HCT116 (cell line): ENCODE measurements around the gene ANHX. TPM values are rescaled to one million over a fixed set of nuclear protein-coding genes. Genes with fewer than 3 reads are reported as not detected.

ENCODE experiments used
- ATAC-seq: fragments of 200-7000 bp; cut with Tn5 transposase; 2 replicates; pipeline ENCODE4 v1.9.1; 2020; ENCODE audit warnings: mild to moderate bottlenecking, moderate library complexity
- BruUV-seq: library from RNA; stranded (reverse); fragments of 400-500 nt; replicated peaks from 2 replicates; lab custom pipeline; 2021; lab: Mats Ljungman, UMichigan
- CTCF ChIA-PET: fragments of 300-600 bp; sonication (Branson Sonifier 250); formaldehyde crosslinking; loops from one replicate; lab custom pipeline; 2021; ENCODE audit warnings: antibody characterized with exemption; lab: Charles Lee
- POLR2A ChIA-PET: fragments of 300-600, 350-600 bp; sonication (Branson Sonifier 250); formaldehyde crosslinking; loops from one replicate; lab custom pipeline; 2021; ENCODE audit warnings: antibody characterized with exemption; lab: Charles Lee
- RAD21 ChIA-PET, 2 experiments: fragments of 300-600 bp; sonication (Branson Sonifier 250); formaldehyde crosslinking; loops; one replicate each; lab custom pipeline; 2023; ENCODE audit warnings: low total read pairs in 2 of 2; ENCODE audit not compliant: uncharacterized antibody in 2 of 2, unreplicated experiment in 2 of 2, low non-redundant PET in 1 of 2; lab: Charles Lee
- DNase-seq: peaks from one replicate; pipeline ENCODE4 v3.0.0-alpha.2; 2010; ENCODE audit warnings: low read depth, low spot score
- H2AFZ ChIP-seq: fragments of 200-600 bp; shearing (Covaris generic), sonication (generic); 2 replicates; pipeline ENCODE4 v1.6.1; 2017; ENCODE audit warnings: low read depth, mixed run types, mixed read lengths, antibody characterized with exemption, low read length; ENCODE audit not compliant: poor library complexity, severe bottlenecking
- H3K27ac ChIP-seq: 2 replicates; pipeline ENCODE4 v1.5.1; 2012; ENCODE audit warnings: low read depth, low read length
- H3K27me3 ChIP-seq: fragments of 200-600 bp; sonication (generic); 2 replicates; pipeline ENCODE4 v1.6.1; 2016; ENCODE audit warnings: mixed run types, low read length, mixed read lengths; ENCODE audit not compliant: insufficient read depth
- H3K36me3 ChIP-seq, 2 experiments: fragments of 200-500 bp in 1 of 2; fragments of 200-600 bp in 1 of 2; sonication (Bioruptor generic) in 1 of 2; sonication (generic) in 1 of 2; 2 replicates each; pipeline versions ENCODE4 v1.5.1 to v1.6.1; 2014 to 2016; ENCODE audit warnings: low read length in 2 of 2, inconsistent platforms in 1 of 2, mixed read lengths in 1 of 2, mixed run types in 1 of 2; ENCODE audit not compliant: insufficient read depth in 2 of 2, control insufficient read depth in 1 of 2
- H3K4me1 ChIP-seq, 2 experiments: fragments of 200-600 bp in 1 of 2; sonication (generic) in 1 of 2; 2 replicates each; pipeline versions ENCODE4 v1.5.1 to v1.6.1; 2012 to 2017; ENCODE audit warnings: low read length in 2 of 2, inconsistent platforms in 1 of 2, mild to moderate bottlenecking in 1 of 2, mixed read lengths in 1 of 2, mixed run types in 1 of 2, moderate library complexity in 1 of 2; ENCODE audit not compliant: insufficient read depth in 2 of 2, control insufficient read depth in 1 of 2
- H3K4me2 ChIP-seq: fragments of 200-600 bp; sonication (generic); 2 replicates; pipeline ENCODE4 v1.6.1; 2017; ENCODE audit warnings: mixed run types, low read length, mixed read lengths
- H3K4me3 ChIP-seq, 2 experiments: fragments of 200-600 bp in 1 of 2; sonication (generic) in 1 of 2; replicated peaks in 1 of 2; 2 replicates each; pipeline ENCODE4 v1.5.1; 2011 to 2016; ENCODE audit warnings: low read length in 2 of 2, control low read depth in 1 of 2, low read depth in 1 of 2, mild to moderate bottlenecking in 1 of 2, mixed read lengths in 1 of 2, mixed run types in 1 of 2
- H3K79me2 ChIP-seq: fragments of 200-600 bp; sonication (generic); 2 replicates; pipeline ENCODE4 v1.6.1; 2017; ENCODE audit warnings: mild to moderate bottlenecking, mixed run types, low read length, moderate library complexity, mixed read lengths; ENCODE audit not compliant: insufficient read depth
- H3K9ac ChIP-seq: fragments of 200-600 bp; sonication (generic); 2 replicates; pipeline ENCODE4 v1.6.1; 2016; ENCODE audit warnings: low read length, mixed read lengths
- H3K9me2 ChIP-seq: fragments of 200-600 bp; sonication (generic), shearing (Covaris generic); 2 replicates; pipeline ENCODE4 v1.6.1; 2017; ENCODE audit warnings: mixed run types, mild to moderate bottlenecking, moderate library complexity; ENCODE audit not compliant: insufficient read depth
- H3K9me3 ChIP-seq, 2 experiments: fragments of 200-500 bp in 1 of 2; fragments of 200-600 bp in 1 of 2; sonication (Bioruptor generic) in 1 of 2; sonication (generic) in 1 of 2; 2 replicates each; pipeline ENCODE4 v1.6.1; 2014 to 2017; ENCODE audit warnings: low read length in 2 of 2, mixed read lengths in 2 of 2, inconsistent platforms in 1 of 2, low read depth in 1 of 2, mild to moderate bottlenecking in 1 of 2, mixed run types in 1 of 2, moderate library complexity in 1 of 2; ENCODE audit not compliant: control insufficient read depth in 1 of 2, insufficient read depth in 1 of 2
- H4K20me1 ChIP-seq: fragments of 200-600 bp; sonication (generic), shearing (Covaris generic); 2 replicates; pipeline ENCODE4 v1.6.1; 2017; ENCODE audit warnings: mixed run types, mild to moderate bottlenecking, moderate library complexity; ENCODE audit not compliant: insufficient read depth
- FOSL1 ChIP-seq: IDR thresholded peaks from 2 replicates; pipeline ENCODE4 v1.6.1; 2012; ENCODE audit warnings: low read depth
- POLR2A ChIP-seq: IDR thresholded peaks from 2 replicates; pipeline ENCODE4 v1.7.0; 2011; ENCODE audit warnings: borderline replicate concordance; ENCODE audit not compliant: insufficient read depth, insufficient read length; ENCODE audit errors: extremely low read depth
- RAD21 ChIP-seq: IDR thresholded peaks from 2 replicates; pipeline ENCODE4 v1.6.1; 2012; ENCODE audit warnings: low read depth, mild to moderate bottlenecking
- SIN3A ChIP-seq: IDR thresholded peaks from 2 replicates; pipeline ENCODE4 v1.6.1; 2012; ENCODE audit warnings: low read depth
- SP1 ChIP-seq: IDR thresholded peaks from 2 replicates; pipeline ENCODE4 v1.6.1; 2012; ENCODE audit warnings: low read depth
- intact Hi-C: fragments of 100-400 bp; cut with micrococcal nuclease; formaldehyde crosslinking; loops from 2 replicates; pipeline ENCODE4 v1.10.0; 2022
- total RNA-seq: library from RNA; stranded (reverse); gene quantifications from one replicate; pipeline ENCODE4 v1.2.1, GENCODE V29; 2021; ENCODE audit not compliant: unreplicated experiment
- TF ChIP-seq, protein P1 (sequence below): IDR thresholded peaks from 2 replicates; pipeline ENCODE4 v1.6.1; 2012; ENCODE audit warnings: low read depth

Gene ANHX
- total RNA-seq, 1 experiment from 2014 or later, result not detected

- CTCF ChIA-PET, result no interaction called here
- H3K4me1 ChIP-seq, result no peaks in the 10 kb centered on the region
- BruUV-seq, result no TSS peak
- H4K20me1 ChIP-seq, result no peaks in the 10 kb centered on the region
- H3K9ac ChIP-seq, result no peak overlapping the region
- H3K9me2 ChIP-seq, result no peaks in the 10 kb centered on the region
- no peak for DNase-seq
- no peak overlapping the region for H3K27ac ChIP-seq
- H2AFZ ChIP-seq, result no peak overlapping the region
- RAD21 ChIA-PET, result no interaction called here
- no peaks in the 10 kb centered on the region for H3K27me3 ChIP-seq
- intact Hi-C loops, result no loop called here
- H3K79me2 ChIP-seq, result no peaks in the 10 kb centered on the region
- no peak overlapping the region for H3K4me3 ChIP-seq
- peaks cover 0 to 3% of the 10 kb centered on the region in 2 experiments; a peak in 2 of 4 replicates for H3K9me3 ChIP-seq
- H3K36me3 ChIP-seq, result no peaks in the 10 kb centered on the region
- no peak for ATAC-seq
- H3K4me2 ChIP-seq, result no peak overlapping the region
- POLR2A ChIA-PET, result no interaction called here
- TF ChIP-seq FOSL1 (no peak), RAD21 (no peak), SIN3A (no peak), POLR2A (no peak)
- TF ChIP-seq, protein P1, sequence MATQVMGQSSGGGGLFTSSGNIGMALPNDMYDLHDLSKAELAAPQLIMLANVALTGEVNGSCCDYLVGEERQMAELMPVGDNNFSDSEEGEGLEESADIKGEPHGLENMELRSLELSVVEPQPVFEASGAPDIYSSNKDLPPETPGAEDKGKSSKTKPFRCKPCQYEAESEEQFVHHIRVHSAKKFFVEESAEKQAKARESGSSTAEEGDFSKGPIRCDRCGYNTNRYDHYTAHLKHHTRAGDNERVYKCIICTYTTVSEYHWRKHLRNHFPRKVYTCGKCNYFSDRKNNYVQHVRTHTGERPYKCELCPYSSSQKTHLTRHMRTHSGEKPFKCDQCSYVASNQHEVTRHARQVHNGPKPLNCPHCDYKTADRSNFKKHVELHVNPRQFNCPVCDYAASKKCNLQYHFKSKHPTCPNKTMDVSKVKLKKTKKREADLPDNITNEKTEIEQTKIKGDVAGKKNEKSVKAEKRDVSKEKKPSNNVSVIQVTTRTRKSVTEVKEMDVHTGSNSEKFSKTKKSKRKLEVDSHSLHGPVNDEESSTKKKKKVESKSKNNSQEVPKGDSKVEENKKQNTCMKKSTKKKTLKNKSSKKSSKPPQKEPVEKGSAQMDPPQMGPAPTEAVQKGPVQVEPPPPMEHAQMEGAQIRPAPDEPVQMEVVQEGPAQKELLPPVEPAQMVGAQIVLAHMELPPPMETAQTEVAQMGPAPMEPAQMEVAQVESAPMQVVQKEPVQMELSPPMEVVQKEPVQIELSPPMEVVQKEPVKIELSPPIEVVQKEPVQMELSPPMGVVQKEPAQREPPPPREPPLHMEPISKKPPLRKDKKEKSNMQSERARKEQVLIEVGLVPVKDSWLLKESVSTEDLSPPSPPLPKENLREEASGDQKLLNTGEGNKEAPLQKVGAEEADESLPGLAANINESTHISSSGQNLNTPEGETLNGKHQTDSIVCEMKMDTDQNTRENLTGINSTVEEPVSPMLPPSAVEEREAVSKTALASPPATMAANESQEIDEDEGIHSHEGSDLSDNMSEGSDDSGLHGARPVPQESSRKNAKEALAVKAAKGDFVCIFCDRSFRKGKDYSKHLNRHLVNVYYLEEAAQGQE, result no peak
These were observed 8.3 kb downstream of the ANHX start for GRCh38 chr12:133227281-133227852.

- H3K27me3 ChIP-seq, result no peaks in the 10 kb centered on the region
- no peak overlapping the region for H3K9ac ChIP-seq
- no peak overlapping the region for H3K27ac ChIP-seq
- CTCF ChIA-PET, result no interaction called here
- TF ChIP-seq SP1 (no peak), RAD21 (no peak)
- TF ChIP-seq, all 23 proteins: peak for 0
- ATAC-seq, result no peak
- no peaks in the 10 kb centered on the region for H3K9me2 ChIP-seq
- H4K20me1 ChIP-seq, result no peaks in the 10 kb centered on the region
- no peak overlapping the region for H3K4me2 ChIP-seq
- H2AFZ ChIP-seq, result no peak overlapping the region
- H3K9me3 ChIP-seq, result peaks cover 0 to 3% of the 10 kb centered on the region in 2 experiments; a peak in 2 of 4 replicates
- ChIA-PET POLR2A (no interaction called here), RAD21 (no interaction called here)
- no peaks in the 10 kb centered on the region for H3K4me1 ChIP-seq
- intact Hi-C loops, result no loop called here
- no TSS peak for BruUV-seq
- no peak for DNase-seq
- H3K36me3 ChIP-seq, result no peaks in the 10 kb centered on the region
- no peak overlapping the region for H3K4me3 ChIP-seq
- H3K79me2 ChIP-seq, result no peaks in the 10 kb centered on the region
These were observed 9.0 kb downstream of the ANHX start for GRCh38 chr12:133226690-133227089.
